Measurements from ENCODE around the gene DBH.

GRCh38 chr9:133693116-133693515, 57.0 kb downstream of the DBH start:
- no peak for TF ChIP-seq EZH2phosphoT487 (conservative IDR thresholded peaks at IDR 0.05; ENCODE audit: low read length)
- TF ChIP-seq CTCF (IDR thresholded peaks at IDR 0.05; ENCODE audit: insufficient read depth, low read length, poor library complexity, severe bottlenecking): no peak
